Epidermal melanocyte (primary cell): Measurements from ENCODE around the gene SIX1.

Source experiments
- DNase-seq: peaks from one replicate; pipeline ENCODE4 v3.0.0; 2011; ENCODE audit warnings: low spot score; ENCODE audit not compliant: insufficient read length

The SIX1 gene

DNA sequence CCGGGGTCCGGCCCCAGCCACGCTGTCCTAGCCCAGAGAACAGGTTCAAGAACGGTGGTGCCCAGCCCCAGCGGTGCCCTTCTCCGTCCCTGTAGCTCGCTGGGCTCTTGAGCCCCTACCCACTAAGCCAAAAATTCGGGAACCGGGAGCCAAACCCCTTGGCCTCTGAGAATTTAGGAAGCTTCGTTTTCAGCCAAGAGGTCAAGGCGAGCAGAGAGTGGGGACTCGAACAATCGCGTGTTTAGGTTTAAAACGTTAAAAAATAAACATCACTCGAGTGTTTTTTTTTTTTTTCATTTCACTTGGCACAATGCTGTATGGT is 6.2 kb downstream of the SIX1 start:
- DNase-seq: no peak

DNA sequence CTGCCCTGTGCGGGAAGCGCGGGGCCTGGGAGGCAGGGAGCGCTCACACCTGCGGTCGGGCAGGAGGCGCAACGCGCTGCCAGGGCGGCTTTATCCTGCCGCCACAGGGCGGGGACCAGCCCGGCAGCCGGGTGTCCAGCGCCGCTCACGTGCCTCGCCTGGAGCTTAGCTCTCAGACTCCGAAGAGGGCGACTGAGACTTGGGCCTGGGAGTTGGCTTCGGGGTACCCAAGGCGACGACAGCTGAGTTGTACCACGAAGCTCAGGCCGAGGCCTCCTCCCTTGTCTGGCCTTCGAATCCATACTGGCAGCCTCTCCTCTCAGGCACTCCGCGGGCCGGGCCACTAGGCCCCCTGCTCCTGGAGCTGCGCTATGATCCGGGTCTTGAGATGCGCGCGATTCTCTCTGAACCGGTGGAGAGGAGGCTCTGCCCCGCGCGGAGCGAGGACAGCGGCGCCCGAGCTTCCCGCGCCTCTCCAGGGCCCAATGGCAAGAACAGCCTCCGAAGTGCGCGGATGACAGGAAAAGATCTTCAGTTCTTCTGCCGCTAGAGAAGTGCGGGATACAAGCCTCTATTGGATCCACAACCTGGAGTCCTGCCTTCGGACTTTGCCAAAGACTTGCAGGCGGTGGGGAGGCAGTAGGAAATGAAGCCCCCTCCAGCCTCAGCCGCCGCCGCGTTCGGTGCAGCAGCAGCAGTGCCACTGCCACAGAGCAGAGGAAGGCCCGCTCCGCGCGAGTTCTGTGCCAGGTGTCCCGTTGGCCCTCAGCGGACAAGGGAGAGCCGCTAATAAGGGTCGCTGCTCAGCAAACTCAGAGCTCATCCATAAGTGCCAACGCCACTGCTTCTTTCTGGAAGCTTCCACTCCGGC is 6.8 kb downstream of the SIX1 start:
- DNase-seq: no peak

DNA sequence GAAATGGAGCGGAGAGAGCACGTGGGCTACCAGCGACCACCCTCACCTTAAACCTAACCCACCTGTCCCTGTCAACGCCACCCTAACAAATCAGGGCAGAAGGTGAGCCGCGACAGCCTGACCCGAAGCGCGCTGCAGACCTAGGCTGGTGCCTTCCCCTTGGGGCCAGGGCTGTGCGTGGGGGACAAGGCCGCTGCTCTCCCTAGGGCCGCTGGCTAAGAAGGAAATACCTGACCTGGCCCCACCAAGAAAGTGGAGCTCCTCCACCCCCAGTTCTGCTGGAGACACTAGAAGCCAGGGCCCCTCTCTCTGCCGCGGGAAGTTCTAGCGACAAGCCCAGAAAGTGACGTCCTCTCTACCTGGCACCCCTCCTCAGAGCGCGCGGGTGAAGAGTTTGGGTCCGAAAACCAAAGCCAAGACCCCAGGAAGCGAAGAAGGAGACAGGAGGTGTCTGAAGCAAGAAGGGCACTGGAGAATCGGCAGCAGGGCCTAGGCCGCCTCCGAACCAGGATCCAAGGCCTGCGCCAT is 7.5 kb downstream of the SIX1 start:
- DNase-seq: no peak

DNA sequence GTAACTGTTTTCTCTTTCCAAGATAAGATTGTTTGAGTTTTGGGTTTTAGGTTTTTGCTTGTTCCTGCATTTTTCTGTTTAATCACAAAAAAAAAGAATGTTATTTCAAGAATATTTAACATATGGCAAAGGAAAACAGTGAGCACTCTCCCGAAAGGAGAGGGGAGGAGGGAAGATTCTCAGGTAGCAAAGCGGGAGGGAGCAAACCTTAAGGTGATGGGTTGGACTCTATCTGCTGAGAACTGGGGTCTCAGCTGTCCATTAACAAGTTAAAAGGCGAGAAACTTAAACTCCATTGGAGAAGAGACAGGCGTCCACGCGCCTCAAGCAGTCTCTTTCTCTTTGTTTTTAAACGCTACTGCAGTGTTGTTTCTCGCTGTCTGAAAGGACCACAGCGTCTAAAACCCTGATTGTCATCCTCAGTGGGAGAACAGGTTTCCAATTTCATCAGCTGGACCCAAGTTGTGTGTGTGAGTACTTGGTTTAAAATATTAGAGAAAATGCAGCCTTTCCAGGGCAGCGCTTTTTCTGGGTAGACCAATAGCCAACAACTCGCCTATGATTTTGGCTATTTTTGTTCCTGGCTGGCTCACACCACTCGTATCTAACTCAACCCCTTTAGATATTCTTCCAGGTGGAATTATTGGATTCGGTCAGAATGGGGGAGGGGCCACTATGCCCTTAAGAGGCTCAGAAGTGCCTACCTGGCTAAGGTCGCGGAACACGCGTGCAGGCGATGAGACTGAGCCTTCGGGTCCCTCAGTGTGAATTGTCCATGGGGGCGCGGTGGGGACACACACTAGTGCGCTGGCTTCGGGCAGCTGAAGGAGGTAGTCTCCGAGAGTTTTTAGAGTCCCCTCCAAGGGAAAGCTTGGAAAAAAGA is 8.2 kb downstream of the SIX1 start:
- no peak for DNase-seq

GRCh38 chr14:60639674-60640073 is 9.6 kb downstream of the SIX1 start:
- DNase-seq: no peak

- DNase-seq: no peak
Measured at GRCh38 chr14:60637479-60638315, 11.6 kb downstream of the SIX1 start.

GRCh38 chr14:60636879-60637478 is 12.3 kb downstream of the SIX1 start:
- DNase-seq: no peak

DNA sequence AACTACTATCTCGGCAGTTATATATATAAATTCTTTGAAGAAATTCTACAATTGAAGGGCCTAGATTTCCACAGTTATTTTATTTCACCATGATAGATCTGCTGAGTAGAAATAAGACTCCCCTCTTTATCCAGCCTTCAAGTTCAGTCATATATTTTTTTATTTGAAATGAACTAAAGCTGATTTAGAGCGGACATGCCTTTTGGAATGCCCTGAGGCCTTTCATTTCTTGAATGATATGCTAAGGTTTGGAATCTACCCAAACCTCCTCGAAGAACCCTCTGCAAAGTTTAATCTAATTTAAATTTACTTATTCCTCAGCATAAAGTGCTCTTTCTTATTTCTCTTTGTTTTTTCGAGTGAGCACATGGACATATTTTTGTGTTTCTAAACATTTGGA is 15.1 kb downstream of the SIX1 start:
- no peak for DNase-seq

DNA sequence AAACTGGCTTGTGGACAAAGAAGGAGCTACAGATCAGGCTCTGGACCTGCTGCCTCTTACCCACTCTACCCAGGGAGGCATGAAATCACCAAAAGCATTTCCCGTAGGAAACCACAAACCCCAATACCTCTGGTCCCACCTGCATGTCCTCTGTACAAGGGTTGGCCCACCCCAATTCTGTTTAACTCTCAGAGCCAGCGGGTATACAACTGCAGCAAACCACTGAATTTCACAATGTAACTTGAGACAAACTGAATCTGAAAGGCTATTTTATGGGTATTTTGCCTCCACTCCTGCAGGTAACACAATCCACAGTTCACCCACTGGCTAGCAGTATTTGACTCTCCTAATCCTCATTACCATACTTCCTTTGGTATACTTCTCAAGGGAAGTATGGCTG is 16.5 kb downstream of the SIX1 start:
- no peak for DNase-seq

- no peak for DNase-seq
Measured at GRCh38 chr14:60632257-60632656, 17.0 kb downstream of the SIX1 start.

- DNase-seq: no peak
Measured at GRCh38 chr14:60631842-60632241, 17.4 kb downstream of the SIX1 start.

DNA sequence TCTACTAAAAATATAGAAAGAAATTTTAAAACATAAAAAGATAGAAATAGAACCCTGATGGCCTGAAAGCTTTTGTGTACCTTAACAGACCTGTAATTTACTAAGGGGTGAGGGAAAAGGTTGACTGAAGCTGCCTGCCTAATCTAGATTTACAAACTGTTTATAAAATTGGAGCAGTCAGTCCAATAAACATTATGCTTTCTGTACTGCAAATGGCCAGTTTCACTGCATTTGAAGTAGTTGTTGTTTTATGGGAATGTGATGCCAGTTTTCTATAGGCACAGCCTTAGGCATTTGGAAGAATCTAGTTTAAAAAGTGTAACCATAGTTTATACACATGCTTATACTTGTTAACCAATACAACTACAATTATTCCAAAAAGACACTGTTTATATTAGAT is 19.1 kb downstream of the SIX1 start:
- no peak for DNase-seq

DNA sequence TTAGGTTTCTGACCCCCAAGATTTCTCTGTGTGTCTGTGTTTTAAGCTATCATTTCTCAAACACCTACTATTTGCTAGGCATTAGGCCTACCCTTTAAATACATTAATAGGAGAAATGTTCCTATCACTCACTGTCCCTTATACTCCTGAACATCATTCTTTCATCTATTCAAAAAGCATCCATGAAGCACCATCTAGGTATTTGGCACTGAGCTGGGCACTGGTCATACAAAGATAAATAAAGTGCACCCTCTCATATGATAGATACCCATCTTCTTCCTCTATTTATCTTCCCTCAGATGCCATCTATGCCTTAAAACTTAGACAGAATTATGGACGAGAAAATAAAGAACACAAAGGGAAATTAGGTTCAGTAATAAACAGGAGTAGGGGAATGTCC is 20.4 kb downstream of the SIX1 start:
- DNase-seq: no peak

- DNase-seq: no peak
Measured at GRCh38 chr14:60622917-60623257, 26.4 kb downstream of the SIX1 start.

GRCh38 chr14:60622210-60622916 is 26.9 kb downstream of the SIX1 start:
- DNase-seq: no peak

DNA sequence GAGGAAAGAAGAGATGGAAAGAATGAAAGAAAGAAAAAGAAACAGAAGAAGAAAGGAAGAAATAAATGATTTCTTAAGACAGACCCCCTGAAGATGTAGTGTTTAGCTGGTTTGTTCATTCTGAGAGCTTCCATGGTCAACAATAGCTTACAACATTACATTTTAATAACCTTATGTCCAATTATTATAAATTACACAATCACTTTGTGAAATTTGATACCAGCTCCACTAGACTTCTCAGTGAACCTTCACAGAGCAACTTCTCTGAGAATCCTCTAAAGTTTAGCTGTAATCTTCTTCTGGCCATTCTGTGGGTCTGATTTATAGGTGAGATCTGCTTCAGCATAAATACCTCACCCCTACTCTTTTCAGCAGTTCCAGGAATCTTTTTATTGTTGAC is 27.9 kb downstream of the SIX1 start:
- no peak for DNase-seq

DNA sequence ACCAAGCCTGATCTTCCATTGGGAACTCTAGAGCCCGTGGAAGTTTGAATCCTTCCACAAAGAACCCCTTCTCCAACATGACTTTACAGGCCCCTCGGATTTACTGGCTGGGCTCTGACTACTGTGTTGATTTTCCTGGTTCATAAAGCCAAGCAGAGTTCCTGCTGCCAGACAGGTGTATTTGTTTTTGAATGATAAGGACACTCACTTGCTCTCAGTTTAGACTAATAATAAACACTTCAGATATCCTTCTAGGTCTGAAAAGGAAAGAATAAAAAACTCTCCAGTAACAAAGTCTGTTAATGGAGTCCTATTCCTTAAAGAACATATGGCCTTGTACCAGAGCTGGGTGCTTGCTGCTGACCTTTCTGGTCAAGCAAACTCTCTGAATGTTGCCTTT is 31.0 kb downstream of the SIX1 start:
- no peak for DNase-seq

DNA sequence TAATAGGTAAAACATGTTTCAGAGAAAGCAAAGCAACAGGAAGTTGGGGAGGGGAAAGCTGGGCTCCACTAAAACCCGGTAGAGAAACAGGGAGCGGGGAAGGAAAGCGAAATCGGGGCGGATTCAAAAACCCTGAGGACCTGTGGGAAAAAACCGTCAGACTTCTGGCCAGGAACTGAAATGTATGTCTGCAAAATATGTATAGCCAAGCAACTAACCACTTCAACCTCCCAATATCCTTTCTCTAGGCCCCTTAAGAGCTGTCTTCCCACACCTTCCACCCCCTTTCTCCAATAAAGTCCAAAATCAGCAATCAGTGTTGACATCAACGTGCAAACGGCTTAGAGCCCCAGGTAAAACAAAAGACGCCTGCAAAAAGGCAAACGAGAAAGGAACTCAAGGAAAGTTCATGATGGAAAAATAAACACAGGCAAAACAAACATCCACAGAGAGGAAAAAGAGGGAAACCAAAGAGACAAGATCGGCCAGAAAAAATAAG is 32.8 kb downstream of the SIX1 start:
- DNase-seq: no peak

GRCh38 chr14:60602291-60602690 is 47.0 kb downstream of the SIX1 start:
- no peak for DNase-seq

DNA sequence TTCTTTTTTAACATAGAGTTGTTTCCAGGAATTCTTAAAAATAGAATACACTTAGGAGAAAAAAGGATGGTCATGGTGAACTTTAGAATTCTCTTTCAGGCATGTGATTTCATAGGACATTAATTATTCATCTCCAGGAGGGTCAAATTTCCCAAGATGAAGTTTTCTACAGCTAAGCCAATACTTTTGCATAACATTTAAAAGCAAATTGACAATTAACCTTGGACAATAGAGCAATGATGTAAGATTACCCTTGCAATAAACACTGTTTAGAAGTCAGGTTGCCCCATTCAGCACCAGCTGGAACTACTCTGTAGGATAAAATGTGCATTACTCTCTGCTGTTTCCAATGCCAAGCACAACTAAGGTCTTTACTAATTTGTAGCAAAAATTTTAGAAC is 49.5 kb downstream of the SIX1 start:
- DNase-seq: no peak
